IMR-90 (cell line): ENCODE measurements around the gene GALNT12. TPM values are rescaled to one million over a fixed set of nuclear protein-coding genes. Genes with fewer than 3 reads are reported as not detected.
A peak's percentile ranks its signal among the peaks of the same experiment; 100 is the strongest.

Experiments used
- ATAC-seq: fragments of 200-7000 bp; cut with Tn5 transposase; 2 replicates; pipeline ENCODE4 v1.9.1; 2020; ENCODE audit warnings: low read depth, mild to moderate bottlenecking, moderate library complexity
- BruUV-seq: library from RNA; stranded (reverse); fragments of 400-500 nt; replicated peaks from 2 replicates; lab custom pipeline; 2021; lab: Mats Ljungman, UMichigan
- CTCF ChIA-PET: fragments of 300-600 bp; formaldehyde crosslinking; extraction: SDS; loops from one replicate; lab custom pipeline; 2021; ENCODE audit warnings: antibody characterized with exemption; lab: Yijun Ruan, JAX
- POLR2A ChIA-PET: fragments of 300-600 bp; sonication (Branson Sonifier 250); formaldehyde crosslinking; loops from one replicate; lab custom pipeline; 2022; ENCODE audit warnings: antibody characterized with exemption; ENCODE audit not compliant: unreplicated experiment; lab: Charles Lee
- DNase-seq: peaks from one replicate; pipeline ENCODE4 v3.0.0; 2013
- H2AFZ ChIP-seq: replicated peaks from 2 replicates; pipeline ENCODE3; 2013; ENCODE audit warnings: low read length, mild to moderate bottlenecking; ENCODE audit not compliant: poor library complexity
- H2AK5ac ChIP-seq: 2 replicates; pipeline ENCODE4 v1.6.1; 2013; ENCODE audit warnings: low read depth, low read length, inconsistent platforms
- H2AK9ac ChIP-seq: replicated peaks from 2 replicates; pipeline ENCODE3; 2013; ENCODE audit warnings: mild to moderate bottlenecking, low read depth, low read length, moderate library complexity; ENCODE audit not compliant: poor library complexity
- H2BK120ac ChIP-seq: 2 replicates; pipeline ENCODE4 v1.6.1; 2013; ENCODE audit warnings: low read depth, low read length, inconsistent platforms
- H2BK15ac ChIP-seq: 3 replicates; pipeline ENCODE4 v1.6.1; 2013; ENCODE audit warnings: low read depth, low read length, inconsistent platforms
- H2BK20ac ChIP-seq: 2 replicates; pipeline ENCODE4 v1.6.1; 2013; ENCODE audit warnings: low read depth, mild to moderate bottlenecking, inconsistent platforms, low read length, moderate library complexity
- H2BK5ac ChIP-seq: 2 replicates; pipeline ENCODE4 v1.6.1; 2013; ENCODE audit warnings: mild to moderate bottlenecking, low read depth, low read length, inconsistent platforms; ENCODE audit not compliant: poor library complexity, severe bottlenecking
- H3K14ac ChIP-seq: replicated peaks from 2 replicates; pipeline ENCODE4 v1.6.1; 2013; ENCODE audit warnings: low read depth, low read length, inconsistent platforms
- H3K18ac ChIP-seq: 2 replicates; pipeline ENCODE4 v1.6.1; 2013; ENCODE audit warnings: low read depth, low read length, control low read depth
- H3K23ac ChIP-seq: 2 replicates; pipeline ENCODE4 v1.6.1; 2013; ENCODE audit warnings: low read depth, low read length, inconsistent platforms
- H3K27ac ChIP-seq: 2 replicates; pipeline ENCODE4 v1.5.1; 2013; ENCODE audit warnings: mild to moderate bottlenecking, control low read depth, low read length; ENCODE audit not compliant: insufficient read depth
- H3K27me3 ChIP-seq: 2 replicates; pipeline ENCODE4 v1.6.1; 2013; ENCODE audit warnings: low read length; ENCODE audit not compliant: control insufficient read depth, insufficient read depth
- H3K36me3 ChIP-seq: 2 replicates; pipeline ENCODE4 v1.6.1; 2013; ENCODE audit warnings: low read length, mixed read lengths; ENCODE audit not compliant: control insufficient read depth, insufficient read depth
- H3K4ac ChIP-seq: 2 replicates; pipeline ENCODE4 v1.6.1; 2013; ENCODE audit warnings: low read depth, low read length, inconsistent platforms
- H3K4me1 ChIP-seq: 2 replicates; pipeline ENCODE4 v1.6.1; 2013; ENCODE audit warnings: low read length, mixed read lengths; ENCODE audit not compliant: control insufficient read depth, insufficient read depth
- H3K4me2 ChIP-seq: 2 replicates; pipeline ENCODE4 v1.6.1; 2013; ENCODE audit warnings: low read depth, mild to moderate bottlenecking, control low read depth, low read length, moderate library complexity
- H3K4me3 ChIP-seq: 2 replicates; pipeline ENCODE4 v1.5.1; 2013; ENCODE audit warnings: low read depth, mild to moderate bottlenecking, control low read depth, low read length, moderate library complexity; ENCODE audit not compliant: insufficient read depth
- H3K56ac ChIP-seq: 2 replicates; pipeline ENCODE4 v1.6.1; 2013; ENCODE audit warnings: low read length, inconsistent platforms; ENCODE audit not compliant: insufficient read depth; ENCODE audit errors: extremely low read depth
- H3K79me1 ChIP-seq, 2 experiments: 2 replicates each; pipeline ENCODE4 v1.6.1; 2013; ENCODE audit warnings: low read length in 2 of 2, inconsistent platforms in 1 of 2, low read depth in 1 of 2
- H3K9ac ChIP-seq: 2 replicates; pipeline ENCODE4 v1.6.1; 2013; ENCODE audit warnings: low read depth, low read length, control low read depth
- H3K9me1 ChIP-seq: 2 replicates; pipeline ENCODE4 v1.6.1; 2013; ENCODE audit warnings: low read length, inconsistent platforms; ENCODE audit not compliant: insufficient read depth
- H3K9me3 ChIP-seq: 2 replicates; pipeline ENCODE4 v1.6.1; 2013; ENCODE audit warnings: low read length; ENCODE audit not compliant: control insufficient read depth, insufficient read depth
- H4K20me1 ChIP-seq: 2 replicates; pipeline ENCODE4 v1.6.1; 2013; ENCODE audit warnings: low read length, inconsistent platforms; ENCODE audit not compliant: insufficient read depth
- H4K5ac ChIP-seq: 2 replicates; pipeline ENCODE4 v1.6.1; 2013; ENCODE audit warnings: mild to moderate bottlenecking, low read depth, low read length, control low read depth
- H4K8ac ChIP-seq, 2 experiments: 2 replicates each; pipeline ENCODE4 v1.6.1; 2013; ENCODE audit warnings: low read depth in 2 of 2, low read length in 2 of 2, control low read depth in 1 of 2, inconsistent platforms in 1 of 2
- H4K91ac ChIP-seq: 2 replicates; pipeline ENCODE4 v1.6.1; 2013; ENCODE audit warnings: low read depth, low read length, inconsistent platforms; ENCODE audit not compliant: insufficient read depth
- CEBPB ChIP-seq: IDR thresholded peaks from 2 replicates; pipeline ENCODE4 v1.6.1; 2012; ENCODE audit warnings: low read depth, low read length, improper control_type of control experiment
- CTCF ChIP-seq: conservative IDR thresholded peaks from 2 replicates; pipeline ENCODE4 v1.5.1; 2012; ENCODE audit warnings: mild to moderate bottlenecking, low read depth, low read length, improper control_type of control experiment
- ELK1 ChIP-seq: fragments of 150-350 bp; IDR thresholded peaks from 2 replicates; pipeline ENCODE4 v1.6.1; 2016; ENCODE audit warnings: low read depth, mild to moderate bottlenecking, low read length, moderate library complexity, borderline replicate concordance
- MAFK ChIP-seq: IDR thresholded peaks from 2 replicates; pipeline ENCODE4 v1.6.1; 2012; ENCODE audit warnings: low read depth, low read length, improper control_type of control experiment
- MXI1 ChIP-seq: IDR thresholded peaks from 2 replicates; pipeline ENCODE4 v1.6.1; 2012; ENCODE audit warnings: low read depth, mild to moderate bottlenecking, low read length, moderate library complexity, borderline replicate concordance
- NFE2L2 ChIP-seq: fragments of 150-350 bp; IDR thresholded peaks from 2 replicates; pipeline ENCODE4 v1.6.1; 2016; ENCODE audit warnings: low read depth, mild to moderate bottlenecking, low read length
- POLR2A ChIP-seq: IDR thresholded peaks from 2 replicates; pipeline ENCODE4 v1.6.1; 2012; ENCODE audit warnings: mild to moderate bottlenecking, low read depth, low read length
- RCOR1 ChIP-seq: IDR thresholded peaks from 2 replicates; pipeline ENCODE4 v1.6.1; 2012; ENCODE audit warnings: mild to moderate bottlenecking, low read length, improper control_type of control experiment; ENCODE audit not compliant: insufficient replicate concordance
- SMC3 ChIP-seq: fragments of 150-350 bp; IDR thresholded peaks from 2 replicates; pipeline ENCODE4 v1.6.1; 2016; ENCODE audit warnings: low read depth, mild to moderate bottlenecking, antibody characterized with exemption, low read length, moderate library complexity
- WGBS, 2 experiments: methylation state at CpG; one replicate each; pipeline versions ENCODE4 v1.1.5 to v1.1.7; 2013; ENCODE audit warnings: missing lambda C conversion rate in 2 of 2; ENCODE audit not compliant: insufficient read length in 1 of 2; ENCODE audit errors: extremely low coverage in 2 of 2; 5-methylcytosine and 5-hydroxymethylcytosine counted together
- dilution Hi-C: fragments of 300-500 bp; cut with HindIII; formaldehyde crosslinking; loops from one replicate; pipeline ENCODE4 v1.14.3; 2018; ENCODE audit warnings: low sequenced_read_pairs; ENCODE audit not compliant: unreplicated experiment
- in situ Hi-C: fragments of 300-500 bp; cut with MboI; formaldehyde crosslinking; loops from 3 replicates; pipeline ENCODE4 v1.14.3; 2019; ENCODE audit warnings: low sequenced_read_pairs, inconsistent platforms, mixed read lengths
- intact Hi-C: fragments of 100-400 bp; cut with micrococcal nuclease; formaldehyde crosslinking; loops from 2 replicates; pipeline ENCODE4 v1.10.0; 2022
- polyA plus RNA-seq, 3 experiments: library from polyadenylated mRNA; depleted of rRNA; stranded (reverse); fragments of >200 nt; gene quantifications; 2 replicates each; pipeline ENCODE4 v1.2.3, GENCODE V29; 2012; ENCODE audit warnings: low replicate concordance in 1 of 3
- total RNA-seq: library from RNA; depleted of rRNA; stranded (reverse); fragments of >200 nt; gene quantifications from 2 replicates; pipeline ENCODE4 v1.2.3, GENCODE V29; 2012

GALNT12 gene
- total and polyA plus RNA-seq, 2 of the 4 experiments (the other 2 are of a cell fraction) = 2.3 to 2.5 TPM

GRCh38 chr9:98877311-98877710 is 69.8 kb downstream of the GALNT12 start:
- H3K9ac ChIP-seq = no peak overlapping the region
- ChIA-PET CTCF (no interaction called here), POLR2A (interaction anchor here (0.6 kb wide), 1 partner anchor 93 kb away, joined by 3 read pairs; no protein-coding TSS in a partner anchor)
- H3K56ac ChIP-seq = no peak overlapping the region
- H3K4me2 ChIP-seq = no peak overlapping the region
- no peak overlapping the region for H4K8ac ChIP-seq
- H3K9me3 ChIP-seq = no peaks in the 10 kb centered on the region
- intact Hi-C loops (no loop called here), dilution Hi-C loops (no loop called here), in situ Hi-C loops (no loop called here)
- no peaks in the 10 kb centered on the region; the same call in 1 of the 2 replicates for H3K9me1 ChIP-seq
- no peak overlapping the region for H3K27ac ChIP-seq
- no peak overlapping the region for H4K91ac ChIP-seq
- H2BK120ac ChIP-seq = no peak overlapping the region
- ATAC-seq = no peak
- TF ChIP-seq CTCF (no peak), SMC3 (no peak), ELK1 (no peak), CEBPB (no peak), MAFK (no peak), MXI1 (no peak), POLR2A (no peak), NFE2L2 (no peak), RCOR1 (no peak)
- H3K36me3 ChIP-seq = no peaks in the 10 kb centered on the region
- no peak overlapping the region for H3K4me3 ChIP-seq
- 0 out of 2 replicates have a peak overlapping the region, but pooled peaks have one; percentile 15 for H2AK5ac ChIP-seq
- H2BK20ac ChIP-seq = no peak overlapping the region
- H3K4ac ChIP-seq = no peak overlapping the region; the same call in 1 of the 2 replicates
- DNase-seq = no peak
- 0 out of 2 replicates have a peak overlapping the region, but pooled peaks have one; percentile 25 for H3K23ac ChIP-seq
- 90% methylated on average over 4 of the region's 6 CpGs; no CpG with 5 or more reads in 1 of the 2 experiments for WGBS, 2 experiments
- H3K79me1 ChIP-seq = no peaks in the 10 kb centered on the region
- no peaks in the 10 kb centered on the region for H4K20me1 ChIP-seq
- H3K14ac ChIP-seq = no peak overlapping the region
- no peak overlapping the region for H2BK15ac ChIP-seq
- H2AFZ ChIP-seq = no peak overlapping the region
- H3K4me1 ChIP-seq = peaks cover 6% of the 10 kb centered on the region; the same call in 1 of the 2 replicates
- BruUV-seq = no TSS peak
- H2AK9ac ChIP-seq = no peak overlapping the region
- no peak overlapping the region for H2BK5ac ChIP-seq
- H3K27me3 ChIP-seq = peaks cover 8% of the 10 kb centered on the region
- no peak overlapping the region for H4K5ac ChIP-seq
- H3K18ac ChIP-seq = no peak overlapping the region
